HG02981 (cell line): Measurements from ENCODE around the gene TOR4A.

Experiments used
- ATAC-seq: cut with Tn5 transposase; IDR thresholded peaks from one replicate; pipeline ENCODE4 v1.9.1; 2021; ENCODE audit warnings: mild to moderate bottlenecking, moderate library complexity; ENCODE audit not compliant: unreplicated experiment

The TOR4A gene

DNA sequence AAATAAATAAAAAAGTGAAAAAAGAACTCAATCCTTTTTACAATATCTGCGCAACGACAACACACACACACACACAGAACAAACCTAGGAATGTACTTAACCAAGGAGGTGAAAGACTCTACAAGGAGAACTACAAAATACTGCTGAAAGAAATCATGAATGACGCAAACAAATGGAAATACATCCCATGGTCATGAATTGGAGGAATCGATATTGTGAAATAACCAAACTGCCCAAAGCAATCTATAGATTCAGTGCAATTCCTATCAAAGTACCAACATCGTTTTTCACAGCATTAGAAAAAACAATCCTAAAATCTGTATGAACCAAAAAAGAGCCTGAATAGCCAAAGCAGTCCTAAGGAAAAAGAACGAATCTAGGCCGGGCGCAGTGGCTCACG lies 54.4 kb downstream of the TOR4A start:
- ATAC-seq, result no peak
